Measurements from ENCODE around the gene TYMP. TPM values are rescaled to one million over a fixed set of nuclear protein-coding genes. Genes with fewer than 3 reads are reported as not detected.

TYMP gene
- total and polyA plus RNA-seq, 2 donors (not counting 1 experiment from before 2014, with no cell fraction given), result 3.7 to 40.1 TPM

- Histone ChIP-seq H3K27ac (ENCODE audit: insufficient read depth, low read length) (no peak overlapping the region), H3K79me2 (ENCODE audit: control insufficient read depth, insufficient read depth, low read length) (no peaks in the 10 kb centered on the region), H3K27me3 (ENCODE audit: control insufficient read depth, insufficient read depth, low read length) (peaks cover 11% of the 10 kb centered on the region), H3K4me2 (ENCODE audit: extremely low read depth, insufficient read depth, low read length) (no peak overlapping the region), H3K4me3 (replicated peaks in 1 of 4; ENCODE audit: control extremely low read depth in 1 of 4, insufficient read depth in 1 of 4, low read depth in 3 of 4, low read length in 4 of 4) (no peak overlapping the region), H3K36me3 (ENCODE audit: control insufficient read depth, insufficient read depth, low read length) (no peaks in the 10 kb centered on the region), H2AFZ (ENCODE audit: low read length) (no peak overlapping the region), H3K9ac (ENCODE audit: insufficient read depth, low read length) (no peak overlapping the region), H4K20me1 (ENCODE audit: control insufficient read depth, extremely low read depth, insufficient read depth, low read length) (no peaks in the 10 kb centered on the region), H3K9me3 (ENCODE audit: control insufficient read depth, insufficient read depth, low read depth, low read length) (no peaks in the 10 kb centered on the region), H3K4me1 (ENCODE audit: control insufficient read depth, extremely low read depth, insufficient read depth, low read length) (no peaks in the 10 kb centered on the region)
- TF ChIP-seq CTCF (conservative IDR thresholded peaks at IDR 0.05 in 1 of 2, IDR thresholded peaks at IDR 0.05 in 1 of 2; ENCODE audit: low read depth in 1 of 2, low read length in 2 of 2) (no peak), EZH2 (IDR thresholded peaks at IDR 0.05; ENCODE audit: low read length, missing control alignments) (no peak)
- no peak for DNase-seq (ENCODE audit: low read depth in 2 of 2)
These were observed 26.9 kb upstream of the TYMP start for GRCh38 chr22:50556703-50557102.

DNA sequence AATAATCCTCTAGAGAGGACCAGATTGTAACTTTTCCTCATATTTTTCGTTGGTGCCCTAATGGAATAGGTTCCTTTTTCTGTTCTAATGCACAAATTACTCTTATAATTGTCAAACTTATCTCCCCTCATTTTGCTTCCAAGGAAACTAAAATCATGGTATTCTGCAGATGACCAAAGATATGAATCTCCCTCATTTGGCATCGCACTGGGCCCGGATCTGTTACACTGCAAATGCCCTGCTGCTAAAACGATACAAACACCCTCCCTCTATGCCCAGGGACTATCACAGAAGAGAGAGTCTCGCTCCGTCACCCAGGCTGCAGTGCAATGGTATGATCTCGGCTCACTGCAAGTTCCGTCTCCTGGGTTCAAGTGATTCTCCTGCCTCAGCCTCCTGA, 23.5 kb upstream of the TYMP start:
- Histone ChIP-seq H3K9ac (ENCODE audit: insufficient read depth, low read length) (no peak overlapping the region), H4K20me1 (ENCODE audit: control insufficient read depth, extremely low read depth, insufficient read depth, low read length) (no peaks in the 10 kb centered on the region), H3K27ac (ENCODE audit: insufficient read depth, low read length) (no peak overlapping the region), H3K79me2 (ENCODE audit: control insufficient read depth, insufficient read depth, low read length) (no peaks in the 10 kb centered on the region), H2AFZ (ENCODE audit: low read length) (no peak overlapping the region), H3K9me3 (ENCODE audit: control insufficient read depth, insufficient read depth, low read depth, low read length) (no peaks in the 10 kb centered on the region), H3K4me1 (ENCODE audit: control insufficient read depth, extremely low read depth, insufficient read depth, low read length) (no peaks in the 10 kb centered on the region), H3K4me2 (ENCODE audit: extremely low read depth, insufficient read depth, low read length) (no peak overlapping the region), H3K27me3 (ENCODE audit: control insufficient read depth, insufficient read depth, low read length) (peaks cover 12% of the 10 kb centered on the region), H3K4me3 (replicated peaks in 1 of 4; ENCODE audit: control extremely low read depth in 1 of 4, insufficient read depth in 1 of 4, low read depth in 3 of 4, low read length in 4 of 4) (no peak overlapping the region), H3K36me3 (ENCODE audit: control insufficient read depth, insufficient read depth, low read length) (no peaks in the 10 kb centered on the region)
- no peak for DNase-seq (ENCODE audit: low read depth in 2 of 2)
- TF ChIP-seq EZH2 (IDR thresholded peaks at IDR 0.05; ENCODE audit: low read length, missing control alignments) (no peak), CTCF (conservative IDR thresholded peaks at IDR 0.05 in 1 of 2, IDR thresholded peaks at IDR 0.05 in 1 of 2; ENCODE audit: low read depth in 1 of 2, low read length in 2 of 2) (no peak)

DNA sequence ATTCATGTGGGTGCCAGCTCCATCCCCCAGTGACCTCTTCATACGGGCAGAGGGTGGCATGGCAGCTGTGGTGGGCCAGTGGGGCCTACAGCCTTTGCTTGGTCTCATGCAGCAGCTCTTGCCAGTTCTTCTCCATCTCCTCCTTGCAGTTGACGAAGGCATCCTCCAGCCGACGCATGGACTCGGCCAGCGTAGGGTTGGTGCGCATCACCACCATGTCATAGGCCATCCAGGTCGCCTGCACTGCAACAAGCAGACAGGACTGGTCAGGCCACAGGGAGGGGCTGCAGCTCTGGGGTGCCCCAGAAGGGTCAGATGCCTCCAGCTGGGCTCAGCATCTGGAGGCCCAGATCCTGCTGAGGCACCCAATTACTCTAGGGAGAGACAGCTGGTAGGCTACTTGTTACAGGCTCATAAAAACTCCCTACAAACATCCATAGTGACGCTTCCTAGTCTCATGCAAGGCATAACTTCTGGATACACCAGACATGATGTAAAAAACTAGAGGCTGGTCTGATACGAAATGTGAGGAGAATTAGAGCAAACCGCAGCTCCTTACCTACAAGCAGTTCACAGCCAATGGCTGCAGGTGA, 21.4 kb upstream of the TYMP start:
- no peak overlapping the region for H3K27ac ChIP-seq (ENCODE audit: insufficient read depth, low read length)
- no peaks in the 10 kb centered on the region for H3K36me3 ChIP-seq (ENCODE audit: control insufficient read depth, insufficient read depth, low read length)
- H4K20me1 ChIP-seq (ENCODE audit: control insufficient read depth, extremely low read depth, insufficient read depth, low read length), result no peaks in the 10 kb centered on the region
- no peak overlapping the region for H3K9ac ChIP-seq (ENCODE audit: insufficient read depth, low read length)
- no peak overlapping the region for H2AFZ ChIP-seq (ENCODE audit: low read length)
- no peak for DNase-seq (ENCODE audit: low read depth in 2 of 2)
- H3K4me1 ChIP-seq (ENCODE audit: control insufficient read depth, extremely low read depth, insufficient read depth, low read length), result no peaks in the 10 kb centered on the region
- no peak overlapping the region for H3K4me2 ChIP-seq (ENCODE audit: extremely low read depth, insufficient read depth, low read length)
- no peaks in the 10 kb centered on the region for H3K9me3 ChIP-seq (ENCODE audit: control insufficient read depth, insufficient read depth, low read depth, low read length)
- H3K4me3 ChIP-seq (replicated peaks in 1 of 4; ENCODE audit: control extremely low read depth in 1 of 4, insufficient read depth in 1 of 4, low read depth in 3 of 4, low read length in 4 of 4), result no peak overlapping the region
- no peaks in the 10 kb centered on the region for H3K79me2 ChIP-seq (ENCODE audit: control insufficient read depth, insufficient read depth, low read length)
- peaks cover 23% of the 10 kb centered on the region for H3K27me3 ChIP-seq (ENCODE audit: control insufficient read depth, insufficient read depth, low read length)
- TF ChIP-seq CTCF (conservative IDR thresholded peaks at IDR 0.05 in 1 of 2, IDR thresholded peaks at IDR 0.05 in 1 of 2; ENCODE audit: low read depth in 1 of 2, low read length in 2 of 2) (no peak), EZH2 (IDR thresholded peaks at IDR 0.05; ENCODE audit: low read length, missing control alignments) (no peak)

All from fibroblast of lung (primary cell).